CD8-positive, alpha-beta memory T cell (primary cell): Measurements from ENCODE around the gene MOB3A. TPM values are rescaled to one million over a fixed set of nuclear protein-coding genes. Genes with fewer than 3 reads are reported as not detected.
A peak's percentile ranks its signal among the peaks of the same experiment; 100 is the strongest.

Source experiments
- CTCF ChIA-PET: fragments of 350-600 bp; sonication (Branson Sonifier 250); formaldehyde crosslinking; loops from one replicate; lab custom pipeline; 2021; ENCODE audit warnings: antibody characterized with exemption; lab: Charles Lee
- POLR2A ChIA-PET: fragments of 350-600 bp; sonication (Branson Sonifier 250); formaldehyde crosslinking; loops from one replicate; lab custom pipeline; 2021; ENCODE audit warnings: antibody characterized with exemption; lab: Charles Lee
- DNase-seq, 5 donors: peaks; one replicate each; pipeline versions ENCODE4 v3.0.0 to v3.0.0-alpha.2; 2020 to 2022; ENCODE audit warnings: mixed read lengths in 1 of 5
- H3K27ac ChIP-seq: one replicate; pipeline ENCODE4 v1.7.0; 2013; ENCODE audit warnings: low read depth, mild to moderate bottlenecking, low read length, moderate library complexity
- H3K27me3 ChIP-seq: 2 replicates; pipeline ENCODE4 v1.7.0; 2013; ENCODE audit warnings: low read length, mild to moderate bottlenecking; ENCODE audit not compliant: insufficient read depth, poor library complexity, severe bottlenecking
- H3K36me3 ChIP-seq: 2 replicates; pipeline ENCODE4 v1.7.0; 2013; ENCODE audit warnings: mild to moderate bottlenecking, low read length, moderate library complexity; ENCODE audit not compliant: insufficient read depth
- H3K4me1 ChIP-seq: 2 replicates; pipeline ENCODE4 v1.7.0; 2013; ENCODE audit warnings: mild to moderate bottlenecking, low read length, moderate library complexity; ENCODE audit not compliant: insufficient read depth
- H3K4me3 ChIP-seq: 2 replicates; pipeline ENCODE4 v1.7.0; 2013; ENCODE audit warnings: mild to moderate bottlenecking, low read length
- H3K9me3 ChIP-seq: 2 replicates; pipeline ENCODE4 v1.7.0; 2013; ENCODE audit warnings: mild to moderate bottlenecking, low read length
- H3K27ac Mint-ChIP-seq, 8 donors: one replicate each; pipeline ENCODE4 v1.8.0; 2020 to 2021; ENCODE audit warnings: mixed read lengths in 8 of 8, mild to moderate bottlenecking in 6 of 8, inconsistent platforms in 3 of 8, moderate library complexity in 3 of 8
- H3K27me3 Mint-ChIP-seq, 2 donors: one replicate each; pipeline ENCODE4 v1.8.0; 2020 to 2021; ENCODE audit warnings: mixed read lengths in 2 of 2, mild to moderate bottlenecking in 1 of 2, moderate library complexity in 1 of 2
- H3K36me3 Mint-ChIP-seq, 3 donors: one replicate each; pipeline ENCODE4 v1.8.0; 2020 to 2021; ENCODE audit warnings: mixed read lengths in 3 of 3, inconsistent platforms in 1 of 3, mild to moderate bottlenecking in 1 of 3
- H3K4me1 Mint-ChIP-seq, 3 donors: one replicate each; pipeline ENCODE4 v1.8.0; 2020 to 2021; ENCODE audit warnings: mixed read lengths in 3 of 3, inconsistent platforms in 1 of 3, mild to moderate bottlenecking in 1 of 3
- H3K4me3 Mint-ChIP-seq, 7 donors: one replicate each; pipeline ENCODE4 v1.8.0; 2020 to 2021; ENCODE audit warnings: mixed read lengths in 7 of 7, mild to moderate bottlenecking in 6 of 7, moderate library complexity in 4 of 7, inconsistent platforms in 2 of 7
- H3K9me3 Mint-ChIP-seq, 5 donors: one replicate each; pipeline ENCODE4 v1.8.0; 2020 to 2022; ENCODE audit warnings: mixed read lengths in 5 of 5, mild to moderate bottlenecking in 3 of 5, moderate library complexity in 2 of 5, inconsistent platforms in 1 of 5
- polyA plus RNA-seq: library from polyadenylated mRNA; unstranded; fragments of 300-500 nt; fragmentation: Illumina TruSeq; gene quantifications from one replicate; pipeline ENCODE4 v1.2.3, GENCODE V29; 2021
- total RNA-seq, 2 experiments: library from RNA; stranded (reverse); gene quantifications; one replicate each; pipeline ENCODE4 v1.2.3, GENCODE V29; 2021

MOB3A gene
- total and polyA plus RNA-seq, 3 experiments from 2014 or later = 106 to 188 (median 171) TPM

DNA sequence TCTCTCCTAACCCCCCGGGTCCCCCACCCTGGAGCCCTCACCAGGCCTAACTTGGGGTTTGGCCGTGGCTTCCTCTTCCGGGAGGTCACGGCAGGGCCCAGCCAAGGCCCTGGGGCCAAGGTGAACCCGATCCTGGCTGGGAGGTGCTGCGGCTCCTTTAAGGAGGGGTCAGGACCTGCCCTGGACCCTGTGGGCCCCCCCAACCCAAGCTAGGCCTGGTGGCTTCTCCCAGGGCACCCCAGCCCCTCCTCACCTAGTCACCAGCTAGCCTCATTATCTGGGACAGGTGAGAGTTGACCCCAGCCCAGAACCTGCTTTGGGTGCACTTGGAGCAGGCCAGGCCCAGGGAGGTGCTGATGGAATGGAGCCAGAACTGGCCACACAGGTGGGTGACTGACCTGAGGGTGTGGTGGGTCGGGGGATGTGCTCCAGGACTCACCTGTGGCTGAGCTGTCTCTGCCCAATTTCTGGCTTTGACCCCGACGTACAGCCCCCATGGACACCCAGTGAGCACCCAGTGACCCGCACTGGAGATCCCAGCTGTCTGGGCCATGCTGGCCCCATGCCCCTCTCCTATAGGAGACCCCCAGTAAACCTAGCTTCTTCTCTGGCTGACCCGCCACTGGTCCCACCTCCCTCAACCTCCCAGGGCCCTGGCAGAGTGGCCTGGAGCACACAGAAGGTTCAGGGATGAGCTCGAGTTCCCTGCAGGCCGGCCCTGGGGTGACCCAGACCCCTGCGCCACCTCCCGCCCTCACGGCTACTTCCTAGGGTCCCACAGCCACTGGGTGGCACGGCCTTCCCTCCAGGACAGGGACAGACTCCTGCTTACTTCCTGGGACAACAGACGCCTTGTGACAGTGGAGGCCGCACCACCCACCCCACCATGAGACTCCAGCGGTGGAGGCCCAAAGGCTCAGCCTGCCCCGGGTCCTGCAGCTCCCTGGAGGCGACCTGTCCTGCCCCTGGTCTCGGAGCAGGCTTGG lies 38.3 kb downstream of the MOB3A start:
- CTCF ChIA-PET = interaction anchor here (0.9 kb wide), 1 partner anchor 11 kb away, joined by 3 read pairs; no protein-coding TSS in a partner anchor
- Mint-ChIP-seq H3K36me3 (peaks cover 0 to 7% (median 0%) of the 10 kb centered on the region in 3 donors), H3K9me3 (no peaks in the 10 kb centered on the region), H3K4me3 (peak overlapping the region in 5 of 7 donors; percentile 23 to 53 (median 40)), H3K27me3 (no peaks in the 10 kb centered on the region), H3K27ac (peak overlapping the region; percentile 61 to 84 (median 81)), H3K4me1 (peaks cover 36 to 68% (median 45%) of the 10 kb centered on the region in 3 donors)
- DNase-seq = no peak
- Histone ChIP-seq H3K9me3 (no peaks in the 10 kb centered on the region), H3K4me1 (peaks cover 73% of the 10 kb centered on the region), H3K27ac (peak overlapping the region; percentile 97), H3K36me3 (no peaks in the 10 kb centered on the region), H3K27me3 (no peaks in the 10 kb centered on the region), H3K4me3 (no peak overlapping the region)
- POLR2A ChIA-PET = interaction anchor here (0.5 kb wide), 1 partner anchor 52 kb away, joined by 4 read pairs; no protein-coding TSS in a partner anchor

DNA sequence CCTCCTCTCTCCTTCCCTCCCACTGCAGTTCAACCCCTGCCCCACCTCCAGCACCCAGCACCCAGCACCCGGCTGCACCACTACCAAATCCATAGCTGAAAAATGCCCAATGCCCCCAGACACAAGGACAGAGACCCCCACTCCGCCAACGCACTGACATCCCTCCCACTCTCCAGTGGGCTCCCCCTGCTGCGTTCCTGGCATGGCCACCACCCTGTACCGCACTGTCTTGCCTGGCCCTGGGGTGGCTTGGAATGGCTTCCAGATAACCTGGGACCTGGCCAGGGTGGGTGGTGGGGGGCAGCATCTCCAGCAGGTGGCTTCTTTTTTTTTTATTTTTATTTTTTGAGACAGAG lies 39.3 kb downstream of the MOB3A start:
- Histone ChIP-seq H3K27me3 (no peaks in the 10 kb centered on the region), H3K9me3 (no peaks in the 10 kb centered on the region), H3K27ac (no peak overlapping the region), H3K4me3 (no peak overlapping the region), H3K36me3 (no peaks in the 10 kb centered on the region), H3K4me1 (peaks cover 73% of the 10 kb centered on the region)
- peaks cover 0 to 7% (median 0%) of the 10 kb centered on the region in 3 donors for H3K36me3 Mint-ChIP-seq
- no peak for DNase-seq
- ChIA-PET CTCF (interaction anchor here (0.5 to 1.0 kb wide), 2 partner anchors 15 to 29 kb away, joined by 3 read pairs; no protein-coding TSS in a partner anchor), POLR2A (no interaction called here)
- peak overlapping the region in 6 of 8 donors; percentile 72 to 84 (median 81) for H3K27ac Mint-ChIP-seq
- H3K4me1 Mint-ChIP-seq = peaks cover 36 to 71% (median 46%) of the 10 kb centered on the region in 3 donors
- no peaks in the 10 kb centered on the region for H3K27me3 Mint-ChIP-seq
- peak overlapping the region; percentile 11 to 88 (median 51) for H3K4me3 Mint-ChIP-seq
- no peaks in the 10 kb centered on the region for H3K9me3 Mint-ChIP-seq

DNA sequence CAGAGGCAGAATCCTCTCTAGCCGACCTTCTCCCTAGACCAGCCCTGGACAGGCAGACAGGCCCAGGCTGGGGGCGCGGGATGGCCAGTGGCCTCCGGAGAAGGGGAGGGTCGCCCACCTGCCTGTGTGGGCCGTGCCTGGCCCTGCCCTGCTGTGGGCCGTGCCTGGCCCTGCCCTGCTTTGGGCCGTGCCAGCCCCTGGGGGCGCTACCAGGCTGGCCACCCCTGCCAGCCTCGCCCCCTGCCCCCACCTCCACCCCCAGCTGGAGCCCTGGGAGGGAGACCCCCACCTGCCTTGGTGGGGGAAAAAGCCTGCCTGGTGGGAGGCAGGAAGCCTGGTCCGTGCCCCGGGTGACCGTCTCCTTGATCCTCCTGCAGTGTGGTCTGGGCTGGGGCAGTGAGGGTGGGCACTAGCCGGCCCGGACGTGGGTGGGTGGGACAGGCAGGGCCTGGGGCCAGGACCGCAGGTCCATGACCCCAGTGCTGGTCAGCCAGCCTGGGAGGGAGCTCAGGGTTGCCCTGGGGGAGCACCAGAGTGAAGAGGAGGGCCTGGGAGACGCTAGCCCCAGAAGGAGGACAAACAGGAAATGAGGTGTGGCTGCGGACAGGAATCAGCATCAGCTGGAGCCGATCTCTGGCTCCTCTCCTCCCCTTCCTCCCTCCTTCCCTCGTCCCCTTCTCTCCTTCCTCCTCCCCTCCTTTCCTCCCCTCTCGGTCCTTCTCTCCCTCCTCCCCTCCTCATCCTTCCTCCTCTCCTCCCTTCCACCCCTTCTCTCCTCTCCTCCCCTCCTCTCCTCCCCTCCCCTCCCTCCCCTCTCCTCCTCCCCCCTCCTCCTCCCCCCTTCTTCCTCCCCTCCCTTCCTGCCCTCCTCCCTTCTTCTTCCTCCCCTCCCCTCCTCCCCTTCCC lies 39.9 kb downstream of the MOB3A start:
- Histone ChIP-seq H3K4me1 (peaks cover 77% of the 10 kb centered on the region), H3K4me3 (no peak overlapping the region), H3K27me3 (no peaks in the 10 kb centered on the region), H3K36me3 (no peaks in the 10 kb centered on the region), H3K9me3 (no peaks in the 10 kb centered on the region), H3K27ac (peak overlapping the region; percentile 69)
- peak overlapping the region; percentile 76 to 96 (median 83) for H3K27ac Mint-ChIP-seq
- CTCF ChIA-PET = interaction anchor here (0.5 to 1.0 kb wide), 2 partner anchors 14 to 29 kb away, joined by 3 read pairs; no protein-coding TSS in a partner anchor
- POLR2A ChIA-PET = no interaction called here
- peak overlapping the region; percentile 48 to 88 (median 53) for H3K4me3 Mint-ChIP-seq
- no peak for DNase-seq
- peaks cover 37 to 72% (median 50%) of the 10 kb centered on the region in 3 donors for H3K4me1 Mint-ChIP-seq
- H3K27me3 Mint-ChIP-seq = no peaks in the 10 kb centered on the region
- H3K36me3 Mint-ChIP-seq = peaks cover 0 to 5% (median 0%) of the 10 kb centered on the region in 3 donors
- no peaks in the 10 kb centered on the region for H3K9me3 Mint-ChIP-seq

DNA sequence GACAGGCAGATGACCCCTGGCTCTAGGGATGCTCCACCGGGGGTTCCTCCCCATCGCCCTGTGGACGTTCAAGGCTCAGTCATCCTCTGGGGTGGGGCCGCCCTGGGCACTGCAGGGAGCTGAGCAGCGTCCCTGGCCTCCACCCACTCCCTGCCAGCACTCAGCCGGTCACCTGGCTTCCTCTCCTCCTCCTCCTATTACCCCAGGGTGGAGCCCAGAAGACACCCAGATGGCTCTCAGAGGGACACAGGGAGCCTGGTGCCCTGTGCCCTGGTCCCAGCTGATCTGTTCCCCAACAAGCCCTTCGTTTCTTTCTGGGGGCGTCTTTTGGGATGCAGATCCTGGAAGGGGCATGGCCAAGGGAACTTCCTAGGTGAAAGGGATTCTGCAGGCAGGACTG lies 41.4 kb downstream of the MOB3A start:
- CTCF ChIA-PET = interaction anchor here (1.1 kb wide), 1 partner anchor 25 kb away, joined by 4 read pairs; no protein-coding TSS in a partner anchor
- H3K9me3 Mint-ChIP-seq = no peaks in the 10 kb centered on the region
- H3K27ac ChIP-seq = no peak overlapping the region
- no peaks in the 10 kb centered on the region for H3K27me3 ChIP-seq
- H3K4me3 Mint-ChIP-seq = peak overlapping the region in 1 of 7 donors; percentile 37
- POLR2A ChIA-PET = interaction anchor here (0.7 kb wide), 1 partner anchor 1277 kb away, joined by 4 read pairs; no protein-coding TSS in a partner anchor
- no peaks in the 10 kb centered on the region for H3K36me3 ChIP-seq
- DNase-seq = no peak
- no peaks in the 10 kb centered on the region for H3K9me3 ChIP-seq
- no peaks in the 10 kb centered on the region for H3K27me3 Mint-ChIP-seq
- H3K4me1 ChIP-seq = peaks cover 65% of the 10 kb centered on the region
- peaks cover 0 to 4% (median 0%) of the 10 kb centered on the region in 3 donors for H3K36me3 Mint-ChIP-seq
- H3K4me1 Mint-ChIP-seq = peaks cover 29 to 64% (median 40%) of the 10 kb centered on the region in 3 donors
- peak overlapping the region in 6 of 8 donors; percentile 64 to 90 (median 80) for H3K27ac Mint-ChIP-seq
- no peak overlapping the region for H3K4me3 ChIP-seq

DNA sequence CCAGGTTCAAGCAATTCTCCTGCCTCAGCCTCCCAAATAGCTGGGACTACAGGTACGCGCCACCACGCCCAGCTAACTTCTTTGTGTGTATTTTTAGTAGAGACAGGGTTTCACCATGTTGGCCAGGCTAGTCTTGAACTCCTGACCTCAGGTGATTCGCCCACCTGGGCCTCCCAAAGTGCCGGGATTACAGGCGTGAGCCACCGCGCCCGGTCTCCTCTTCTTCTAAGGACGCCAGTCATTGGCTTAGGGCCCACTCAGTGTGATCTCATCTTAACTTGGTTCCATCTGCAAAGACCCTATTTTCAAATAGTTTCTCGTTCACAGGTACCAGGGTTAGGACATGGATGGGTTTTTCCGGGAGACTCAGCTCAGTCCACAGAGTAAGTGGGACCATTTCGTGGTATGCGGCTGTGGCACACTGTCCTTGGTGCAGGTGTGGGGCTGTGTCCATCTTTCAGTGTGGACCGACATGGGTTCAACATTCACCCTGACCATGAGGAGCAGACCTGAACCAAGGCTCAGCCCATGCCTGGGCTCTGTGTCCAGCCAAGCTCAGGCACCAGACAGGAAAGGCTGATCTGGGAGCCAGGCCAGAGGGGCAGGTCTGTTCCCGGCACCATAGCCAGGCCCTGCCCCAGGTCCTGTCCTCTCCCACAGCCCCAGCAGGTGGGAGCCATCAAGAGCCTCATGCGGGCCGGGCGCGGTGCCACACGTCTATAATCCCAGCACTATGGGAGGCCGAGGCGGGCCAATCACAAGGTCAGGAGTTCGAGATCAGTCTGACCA lies 42.3 kb downstream of the MOB3A start:
- Histone ChIP-seq H3K27me3 (no peaks in the 10 kb centered on the region), H3K4me1 (peaks cover 65% of the 10 kb centered on the region), H3K27ac (no peak overlapping the region), H3K4me3 (no peak overlapping the region), H3K9me3 (no peaks in the 10 kb centered on the region), H3K36me3 (no peaks in the 10 kb centered on the region)
- H3K9me3 Mint-ChIP-seq = no peaks in the 10 kb centered on the region
- peak overlapping the region in 2 of 7 donors; percentile 42 to 54 for H3K4me3 Mint-ChIP-seq
- ChIA-PET POLR2A (interaction anchor here (0.6 kb wide), 1 partner anchor 15 kb away, joined by 4 read pairs; no protein-coding TSS in a partner anchor), CTCF (interaction anchor here (1.1 to 3.0 kb wide), 2 partner anchors 12 to 24 kb away, joined by 4 to 19 read pairs; no protein-coding TSS in a partner anchor)
- no peaks in the 10 kb centered on the region for H3K27me3 Mint-ChIP-seq
- peaks cover 0 to 10% (median 0%) of the 10 kb centered on the region in 3 donors for H3K36me3 Mint-ChIP-seq
- DNase-seq = no peak
- peak overlapping the region in 7 of 8 donors; percentile 51 to 99 (median 93) for H3K27ac Mint-ChIP-seq
- H3K4me1 Mint-ChIP-seq = peaks cover 32 to 69% (median 36%) of the 10 kb centered on the region in 3 donors

DNA sequence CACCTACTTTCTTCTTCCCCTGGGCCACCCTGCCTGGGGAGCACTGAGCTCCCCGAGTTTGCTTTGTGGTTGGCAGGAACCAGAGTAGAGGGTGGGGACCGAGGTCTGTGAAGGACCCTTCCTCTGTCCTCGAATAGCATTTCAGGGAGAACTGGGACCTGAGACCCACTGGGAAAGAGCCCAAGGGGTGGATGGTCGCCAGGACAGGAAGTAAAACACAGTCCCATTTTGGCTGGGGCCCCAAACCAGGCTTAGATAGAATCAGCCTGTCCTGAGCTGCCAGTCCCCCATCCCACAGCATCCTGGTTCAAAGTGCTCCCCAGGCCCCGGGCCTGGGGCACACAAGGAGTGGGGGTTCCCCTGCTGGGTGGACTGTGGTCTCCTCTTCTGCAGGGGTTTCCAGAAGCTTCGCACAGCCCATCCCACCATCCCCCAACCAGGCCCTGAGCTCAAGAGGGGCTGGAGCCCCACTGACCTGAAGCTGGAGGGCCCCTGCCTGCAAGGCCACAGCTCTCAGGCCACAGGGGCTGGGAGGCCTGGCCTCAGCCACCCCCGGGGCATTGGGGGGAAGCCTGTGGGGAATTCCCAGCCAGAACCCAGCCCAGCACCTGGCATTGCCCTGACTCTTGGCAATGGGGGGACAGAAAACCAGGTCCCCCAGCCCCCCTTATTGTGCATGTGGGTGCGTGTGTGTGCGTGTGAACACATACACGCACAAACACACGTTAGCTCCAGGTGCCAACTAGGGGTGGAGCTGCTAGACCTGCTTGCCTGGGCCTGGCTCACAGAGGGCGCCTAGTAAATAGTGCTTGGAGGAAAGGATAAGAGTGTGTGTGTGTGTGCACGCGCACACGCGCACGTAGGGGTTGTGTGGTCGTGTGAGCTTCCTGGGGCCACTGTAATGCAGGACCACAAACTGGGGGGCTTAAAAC lies 44.1 kb downstream of the MOB3A start:
- H3K36me3 ChIP-seq = no peaks in the 10 kb centered on the region
- peaks cover 0 to 2% of the 10 kb centered on the region in 2 donors for H3K27me3 Mint-ChIP-seq
- peak overlapping the region; percentile 76 for H3K27ac ChIP-seq
- H3K4me1 ChIP-seq = peaks cover 65% of the 10 kb centered on the region
- no peaks in the 10 kb centered on the region for H3K9me3 ChIP-seq
- ChIA-PET CTCF (interaction anchor here (0.8 to 3.0 kb wide), 13 partner anchors 8 to 183 kb away, joined by 3 to 19 read pairs (median 5); no protein-coding TSS in a partner anchor), POLR2A (interaction anchor here (0.6 to 2.0 kb wide), 9 partner anchors 8 to 195 kb away, joined by 3 to 17 read pairs (median 4); no protein-coding TSS in a partner anchor)
- H3K27ac Mint-ChIP-seq = peak overlapping the region; percentile 92 to 99 (median 97)
- H3K4me1 Mint-ChIP-seq = peaks cover 27 to 67% (median 31%) of the 10 kb centered on the region in 3 donors
- DNase-seq = peak; percentile 53 to 84 (median 66)
- no peaks in the 10 kb centered on the region for H3K9me3 Mint-ChIP-seq
- peak overlapping the region; percentile 25 for H3K4me3 ChIP-seq
- H3K27me3 ChIP-seq = no peaks in the 10 kb centered on the region
- H3K4me3 Mint-ChIP-seq = peak overlapping the region; percentile 39 to 92 (median 76)
- peaks cover 0 to 15% (median 0%) of the 10 kb centered on the region in 3 donors for H3K36me3 Mint-ChIP-seq
